SK-N-MC (cell line): ENCODE measurements around the gene HDAC4.

Experiments used
- DNase-seq: peaks from one replicate; pipeline ENCODE4 v3.0.0-alpha.2; 2011; ENCODE audit warnings: low read depth, low spot score
- H3K27ac ChIP-seq: fragments of 200-600 bp; sonication (generic); 2 replicates; pipeline ENCODE4 v1.5.1; 2016; ENCODE audit warnings: mixed run types
- H3K36me3 ChIP-seq: fragments of 200-600 bp; sonication (generic); 2 replicates; pipeline ENCODE4 v1.6.1; 2017; ENCODE audit warnings: antibody characterized with exemption, low read length, mixed read lengths; ENCODE audit not compliant: insufficient read depth
- H3K4me3 ChIP-seq: fragments of 200-600 bp; sonication (generic); 2 replicates; pipeline ENCODE4 v1.5.1; 2016
- H3K9ac ChIP-seq: fragments of 200-600 bp; sonication (generic); 2 replicates; pipeline ENCODE4 v1.8.0; 2017; ENCODE audit warnings: mixed run types, mixed read lengths; ENCODE audit not compliant: insufficient read length
- H3K9me3 ChIP-seq: fragments of 200-600 bp; sonication (generic); 2 replicates; pipeline ENCODE4 v1.6.1; 2017; ENCODE audit warnings: low read depth, mild to moderate bottlenecking, antibody characterized with exemption, low read length, moderate library complexity, mixed read lengths
- EZH2 ChIP-seq: fragments of 200-600 bp; sonication (generic); IDR thresholded peaks from one replicate; pipeline ENCODE4 v1.6.1; 2017; ENCODE audit warnings: antibody characterized with exemption
- FOXP2 ChIP-seq: optimal IDR thresholded peaks from 2 replicates; pipeline ENCODE3; 2011; ENCODE audit warnings: mild to moderate bottlenecking, moderate library complexity; ENCODE audit not compliant: insufficient read depth; ENCODE audit errors: extremely low read length, control extremely low read depth
- POLR2AphosphoS5 ChIP-seq: IDR thresholded peaks from 2 replicates; pipeline ENCODE4 v1.6.1; 2012; ENCODE audit warnings: mild to moderate bottlenecking, low read depth, low read length, borderline replicate concordance

The HDAC4 gene

GRCh38 chr2:239065537-239065936 lies 335.3 kb downstream of the HDAC4 start:
- no peak overlapping the region for H3K9ac ChIP-seq
- no peak overlapping the region for H3K27ac ChIP-seq
- no peak overlapping the region for H3K4me3 ChIP-seq
- no peaks in the 10 kb centered on the region for H3K9me3 ChIP-seq
- no peak for DNase-seq
- no peaks in the 10 kb centered on the region for H3K36me3 ChIP-seq
- TF ChIP-seq POLR2AphosphoS5 (no peak), FOXP2 (no peak), EZH2 (no peak)

DNA sequence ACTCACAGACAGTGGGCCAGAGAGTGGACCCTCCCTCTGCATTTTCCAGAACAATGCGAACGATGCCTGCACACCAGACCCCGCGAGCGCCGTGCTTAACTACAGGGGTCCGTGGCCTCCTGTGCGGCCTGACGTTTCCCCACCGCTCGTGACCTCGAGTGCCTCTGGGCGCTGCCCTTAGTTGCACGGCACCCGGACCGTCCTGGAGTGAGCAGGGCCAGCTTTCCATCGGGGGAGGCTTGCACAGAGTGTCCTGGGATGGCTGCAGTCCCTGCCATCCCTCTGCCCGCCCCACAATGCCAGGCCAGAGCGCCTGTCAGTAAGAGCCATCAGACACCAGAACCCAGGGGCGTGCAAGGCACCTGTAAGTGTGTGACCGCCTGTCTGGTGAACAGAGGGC lies 335.9 kb downstream of the HDAC4 start:
- no peaks in the 10 kb centered on the region for H3K9me3 ChIP-seq
- no peak overlapping the region for H3K9ac ChIP-seq
- H3K27ac ChIP-seq, result no peak overlapping the region
- H3K4me3 ChIP-seq, result no peak overlapping the region
- TF ChIP-seq FOXP2 (no peak), POLR2AphosphoS5 (no peak), EZH2 (no peak)
- no peak for DNase-seq
- no peaks in the 10 kb centered on the region for H3K36me3 ChIP-seq

- Histone ChIP-seq H3K27ac (no peak overlapping the region), H3K36me3 (no peaks in the 10 kb centered on the region), H3K4me3 (no peak overlapping the region), H3K9ac (no peak overlapping the region), H3K9me3 (no peaks in the 10 kb centered on the region)
- no peak for DNase-seq
- TF ChIP-seq FOXP2 (no peak), EZH2 (no peak), POLR2AphosphoS5 (no peak)
These were observed 336.6 kb downstream of the HDAC4 start for GRCh38 chr2:239064253-239064652.

DNA sequence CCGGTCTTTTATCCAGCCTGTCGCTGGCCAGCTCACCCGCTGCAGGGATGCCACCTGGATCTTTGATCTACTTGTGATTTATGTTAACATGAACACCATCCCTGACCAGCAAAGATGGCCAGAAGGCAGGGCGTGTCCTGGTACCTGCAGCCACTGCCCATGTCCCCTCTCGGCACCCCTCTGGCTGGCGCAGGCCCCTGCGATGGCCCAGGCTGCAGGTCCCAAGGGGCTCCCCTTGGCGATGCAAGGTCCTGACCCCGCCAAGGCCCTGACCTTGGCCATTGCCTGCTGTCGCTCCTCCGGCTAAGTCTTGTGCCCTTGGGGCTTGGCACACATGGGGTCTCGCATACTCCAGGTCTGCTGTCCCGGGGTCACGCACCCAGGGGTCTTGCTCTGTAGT lies 338.1 kb downstream of the HDAC4 start:
- no peaks in the 10 kb centered on the region for H3K9me3 ChIP-seq

DNA sequence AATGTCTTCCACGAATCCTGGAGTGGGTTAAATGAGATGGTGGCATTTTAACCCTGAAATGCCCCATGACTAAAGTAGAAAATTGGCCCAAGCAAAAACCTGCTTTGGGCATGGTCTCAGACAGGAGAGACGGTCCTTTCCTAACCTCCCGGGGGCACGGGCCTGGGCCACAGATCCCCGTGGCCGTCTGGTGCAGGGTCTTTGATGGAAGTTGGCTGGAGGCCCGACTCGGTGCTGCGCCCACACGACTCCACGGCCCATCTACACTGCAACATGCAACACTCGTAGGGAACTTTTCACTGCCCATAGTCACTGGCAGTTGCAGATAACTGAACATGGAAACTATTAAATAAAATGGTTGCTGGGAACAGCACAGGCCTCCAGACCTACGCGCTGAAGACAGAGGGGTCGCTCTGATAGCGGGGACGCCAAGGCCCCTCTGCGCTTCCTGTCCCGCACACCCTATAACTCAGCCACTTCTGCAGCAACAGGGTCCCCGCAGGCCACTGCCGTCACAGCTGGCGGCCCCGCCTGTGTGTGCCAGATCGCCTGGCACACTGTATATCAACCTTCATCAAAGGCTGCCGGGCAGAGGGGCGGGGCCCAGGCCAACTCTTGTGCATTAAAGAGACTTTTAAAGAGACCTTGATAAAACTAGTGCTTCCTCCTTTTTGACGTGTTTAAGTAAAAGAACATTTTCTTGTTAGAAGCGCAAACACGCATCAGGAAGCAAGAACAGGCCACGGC lies 338.8 kb downstream of the HDAC4 start:
- Histone ChIP-seq H3K9ac (no peak overlapping the region), H3K4me3 (no peak overlapping the region), H3K36me3 (no peaks in the 10 kb centered on the region), H3K9me3 (no peaks in the 10 kb centered on the region), H3K27ac (no peak overlapping the region)
- TF ChIP-seq FOXP2, result no peak
- no peak for TF ChIP-seq POLR2AphosphoS5
- no peak for DNase-seq

More for the DNA sequence above, 338.1 kb downstream of the HDAC4 start:
- DNase-seq, result no peak
- H3K36me3 ChIP-seq, result no peaks in the 10 kb centered on the region
- TF ChIP-seq FOXP2 (no peak), POLR2AphosphoS5 (no peak), EZH2 (no peak)
- H3K9ac ChIP-seq, result no peak overlapping the region
- no peak overlapping the region for H3K4me3 ChIP-seq
- H3K27ac ChIP-seq, result no peak overlapping the region

- TF ChIP-seq EZH2, result no peak
- no peak for TF ChIP-seq FOXP2
- no peak for TF ChIP-seq POLR2AphosphoS5
- DNase-seq, result no peak
- Histone ChIP-seq H3K36me3 (no peaks in the 10 kb centered on the region), H3K27ac (no peak overlapping the region), H3K9me3 (no peaks in the 10 kb centered on the region), H3K9ac (no peak overlapping the region), H3K4me3 (no peak overlapping the region)
These were observed 339.6 kb downstream of the HDAC4 start for GRCh38 chr2:239061121-239061666.

DNA sequence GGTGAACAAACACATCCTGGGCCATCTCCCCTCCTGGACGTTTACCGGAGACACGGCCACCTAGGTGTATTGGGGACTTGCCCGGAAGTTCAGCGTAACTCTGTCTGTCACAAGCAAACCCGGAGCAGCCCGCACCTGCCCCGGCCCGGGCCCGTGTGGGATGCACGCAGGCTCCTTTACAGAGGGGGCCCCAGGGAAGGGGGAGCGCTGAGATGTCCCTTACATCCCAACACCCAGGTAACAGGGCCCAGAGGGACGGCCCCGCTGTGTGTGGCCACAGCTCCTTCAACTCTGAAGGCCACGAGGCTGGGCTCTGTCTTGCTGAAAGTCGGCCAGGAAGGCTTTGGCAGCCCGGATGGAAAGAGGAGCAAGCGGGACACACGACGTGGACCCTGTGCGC lies 340.1 kb downstream of the HDAC4 start:
- Histone ChIP-seq H3K9ac (no peak overlapping the region), H3K36me3 (no peaks in the 10 kb centered on the region), H3K27ac (no peak overlapping the region), H3K9me3 (no peaks in the 10 kb centered on the region), H3K4me3 (no peak overlapping the region)
- TF ChIP-seq FOXP2 (no peak), POLR2AphosphoS5 (no peak)
- no peak for DNase-seq

DNA sequence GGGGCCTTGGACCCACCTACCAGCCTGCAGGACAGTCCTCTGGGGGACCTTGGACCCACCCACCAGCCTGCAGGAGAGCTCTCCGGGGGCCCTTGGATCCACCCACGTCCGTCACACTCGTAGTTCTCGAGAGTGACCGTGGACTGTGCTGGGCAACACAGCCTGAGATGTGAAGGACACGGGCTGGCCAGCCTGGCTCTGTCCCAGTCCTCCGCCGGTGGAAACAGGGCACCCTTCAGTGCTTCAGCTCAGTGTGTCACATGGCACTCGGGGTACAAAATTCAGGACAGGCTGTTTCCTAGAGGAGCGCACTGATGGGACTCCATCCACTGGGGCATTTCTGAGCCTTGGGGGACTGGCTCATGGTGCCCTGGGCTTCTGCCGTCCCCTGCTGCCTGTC lies 341.0 kb downstream of the HDAC4 start:
- TF ChIP-seq FOXP2 (no peak), POLR2AphosphoS5 (no peak), EZH2 (no peak)
- H3K27ac ChIP-seq, result no peak overlapping the region
- H3K9ac ChIP-seq, result no peak overlapping the region
- DNase-seq, result no peak
- H3K36me3 ChIP-seq, result no peaks in the 10 kb centered on the region
- no peak overlapping the region for H3K4me3 ChIP-seq
- no peaks in the 10 kb centered on the region for H3K9me3 ChIP-seq
